Stimulated activated memory B cell treated with anti-CD40 and anti-IgM and Interleukin-4, amounts not matched to agents 10 μg/mL and 1 μg/mL and 100 μg/mL, for 72 hours (primary cell): ENCODE measurements around the gene PER2.

Experiments used
- ATAC-seq: fragments of 150-1000 bp; cut with Tn5 transposase; 2 replicates; pipeline ENCODE4 v1.10.0; 2021
- H3K27ac Mint-ChIP-seq: one replicate; pipeline ENCODE4 v1.8.0; 2022; ENCODE audit warnings: mild to moderate bottlenecking, mixed read lengths
- H3K27me3 Mint-ChIP-seq: one replicate; pipeline ENCODE4 v1.8.0; 2022; ENCODE audit warnings: mixed read lengths
- H3K36me3 Mint-ChIP-seq: one replicate; pipeline ENCODE4 v1.8.0; 2022; ENCODE audit warnings: mixed read lengths
- H3K4me1 Mint-ChIP-seq: one replicate; pipeline ENCODE4 v1.8.0; 2022; ENCODE audit warnings: mixed read lengths
- H3K4me3 Mint-ChIP-seq: one replicate; pipeline ENCODE4 v1.8.0; 2022; ENCODE audit warnings: mild to moderate bottlenecking, moderate library complexity, mixed read lengths
- H3K9me3 Mint-ChIP-seq: one replicate; pipeline ENCODE4 v1.8.0; 2022; ENCODE audit warnings: mixed read lengths

The PER2 gene

DNA sequence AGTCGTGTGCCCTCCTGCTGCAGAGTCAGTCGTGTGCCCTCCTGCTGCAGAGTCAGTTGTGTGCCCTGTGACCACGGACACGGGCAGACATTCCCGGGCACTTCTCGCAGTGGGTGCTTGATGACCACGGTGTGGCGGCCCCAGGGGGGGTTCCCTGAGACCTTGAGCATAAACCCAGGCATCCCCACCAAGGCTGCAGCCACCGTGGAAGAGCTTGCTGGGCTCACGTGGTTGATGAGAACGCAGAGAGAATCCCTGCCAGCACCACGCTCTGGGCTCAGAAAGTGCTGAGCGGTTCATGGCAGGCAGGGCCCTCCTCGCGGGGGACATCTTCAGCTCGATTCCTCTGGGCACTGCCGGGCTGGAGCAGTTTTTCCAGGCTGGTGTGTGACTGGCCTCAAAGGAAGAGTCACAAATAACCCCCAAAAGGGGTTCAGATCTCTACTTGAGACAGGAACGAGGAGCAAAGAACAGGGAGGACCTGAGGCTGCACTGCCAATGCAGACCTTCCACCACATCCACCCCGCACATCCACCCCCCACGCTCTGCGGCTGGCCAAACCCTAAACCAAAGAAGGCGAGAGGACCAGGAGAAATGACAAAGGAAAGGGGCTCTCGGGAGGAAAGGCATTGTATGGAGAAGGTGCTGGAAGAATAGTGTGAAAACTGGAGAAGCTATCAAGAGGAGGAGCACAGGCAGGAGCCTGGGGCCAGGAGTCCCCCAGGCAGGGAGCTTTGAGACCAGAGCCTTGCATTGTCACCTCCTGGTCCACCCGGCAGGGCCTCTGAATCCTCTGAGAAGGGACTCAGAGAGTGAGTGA is 8.4 kb upstream of the PER2 start:
- Mint-ChIP-seq H3K27me3 (peaks cover 30% of the 10 kb centered on the region), H3K4me1 (no peaks in the 10 kb centered on the region), H3K4me3 (no peak overlapping the region), H3K36me3 (no peaks in the 10 kb centered on the region), H3K9me3 (no peaks in the 10 kb centered on the region), H3K27ac (no peak overlapping the region)
- no peak for ATAC-seq

DNA sequence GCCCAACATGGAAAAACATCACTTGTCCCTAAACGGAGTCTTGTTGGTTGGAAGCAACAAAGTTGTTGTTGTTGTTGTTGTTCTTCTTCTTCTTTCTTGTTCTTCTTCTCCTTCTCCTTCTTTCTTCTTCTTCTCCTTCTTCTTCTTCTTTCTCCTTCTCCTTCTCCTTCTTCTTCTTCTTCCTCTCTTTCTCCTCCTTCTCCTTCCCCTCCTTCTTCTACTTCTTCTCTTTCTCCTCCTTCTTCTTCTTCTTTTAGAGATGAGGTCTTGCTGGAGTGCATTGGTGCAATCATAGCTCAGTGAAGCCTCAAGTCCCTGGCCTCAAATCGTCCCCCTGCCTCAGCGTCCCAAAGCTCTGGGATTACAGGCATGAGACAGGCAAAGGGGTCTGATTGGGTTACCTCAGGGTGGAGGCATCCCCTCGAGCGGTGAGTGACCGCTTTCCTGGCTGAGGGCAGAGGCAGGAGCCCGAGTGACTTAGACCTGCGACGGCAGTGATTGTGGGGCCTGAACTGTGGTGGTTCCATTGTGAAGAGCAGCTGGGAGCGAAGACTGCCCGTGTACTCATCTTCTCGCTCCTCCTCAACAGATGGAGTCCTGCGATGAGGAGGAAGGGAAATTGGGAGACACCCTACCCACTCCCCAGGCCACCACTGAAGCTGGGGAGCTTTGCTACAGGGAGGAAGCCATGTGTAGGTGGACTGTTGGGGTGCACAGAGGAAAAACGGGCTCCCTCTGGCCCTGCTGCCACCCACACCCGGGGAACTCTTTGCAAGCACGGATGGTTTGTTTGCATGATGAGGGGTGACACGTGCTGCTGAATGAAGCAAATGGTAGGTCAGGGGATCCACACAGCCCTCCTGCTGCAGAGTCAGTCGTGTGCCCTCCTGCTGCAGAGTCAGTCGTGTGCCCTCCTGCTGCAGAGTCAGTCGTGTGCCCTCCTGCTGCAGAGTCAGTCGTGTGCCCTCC is 7.0 kb upstream of the PER2 start:
- no peaks in the 10 kb centered on the region for H3K9me3 Mint-ChIP-seq
- H3K27ac Mint-ChIP-seq: no peak overlapping the region
- peaks cover 30% of the 10 kb centered on the region for H3K27me3 Mint-ChIP-seq
- no peak for ATAC-seq
- peaks cover 2% of the 10 kb centered on the region for H3K4me1 Mint-ChIP-seq
- H3K4me3 Mint-ChIP-seq: no peak overlapping the region
- H3K36me3 Mint-ChIP-seq: no peaks in the 10 kb centered on the region

DNA sequence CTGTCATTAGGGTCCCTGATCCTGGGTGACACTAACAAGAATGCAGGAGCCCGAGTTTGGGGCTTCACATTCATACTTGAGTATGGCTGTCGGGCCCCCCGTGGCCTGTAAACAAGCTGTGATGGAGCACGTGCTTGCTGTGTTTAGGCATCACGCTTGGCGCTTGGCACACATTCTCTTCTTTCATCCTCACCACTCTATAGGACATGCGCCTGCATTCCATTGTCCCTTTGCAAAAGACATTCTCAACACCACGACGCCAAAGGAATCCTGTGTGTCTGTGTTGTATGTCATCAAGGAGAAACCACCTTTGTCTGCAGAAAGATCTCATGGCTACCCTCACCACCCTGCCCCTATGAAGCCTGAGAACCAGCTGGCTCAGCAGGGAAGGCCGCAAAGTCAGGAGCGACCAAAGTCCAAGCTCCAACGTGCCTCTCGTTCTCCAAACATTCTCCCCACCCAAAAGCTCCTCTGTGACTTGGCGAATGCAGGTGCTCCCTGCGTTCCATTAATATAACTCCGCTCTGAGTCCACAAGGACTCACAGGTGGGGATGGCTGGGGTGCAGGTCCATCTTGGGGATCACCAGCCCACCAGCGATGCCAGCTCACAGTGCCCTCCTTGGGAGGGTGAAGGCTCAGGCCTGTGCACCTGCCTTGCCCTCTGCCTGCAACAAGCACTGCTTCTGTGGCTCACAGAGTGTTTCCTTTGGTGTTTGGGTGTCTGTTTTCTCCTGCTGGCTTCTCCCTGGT is 6.2 kb upstream of the PER2 start:
- H3K4me1 Mint-ChIP-seq: peaks cover 11% of the 10 kb centered on the region
- no peak overlapping the region for H3K27ac Mint-ChIP-seq
- H3K27me3 Mint-ChIP-seq: peaks cover 27% of the 10 kb centered on the region
- H3K36me3 Mint-ChIP-seq: no peaks in the 10 kb centered on the region
- no peak for ATAC-seq
- no peaks in the 10 kb centered on the region for H3K9me3 Mint-ChIP-seq
- no peak overlapping the region for H3K4me3 Mint-ChIP-seq

DNA sequence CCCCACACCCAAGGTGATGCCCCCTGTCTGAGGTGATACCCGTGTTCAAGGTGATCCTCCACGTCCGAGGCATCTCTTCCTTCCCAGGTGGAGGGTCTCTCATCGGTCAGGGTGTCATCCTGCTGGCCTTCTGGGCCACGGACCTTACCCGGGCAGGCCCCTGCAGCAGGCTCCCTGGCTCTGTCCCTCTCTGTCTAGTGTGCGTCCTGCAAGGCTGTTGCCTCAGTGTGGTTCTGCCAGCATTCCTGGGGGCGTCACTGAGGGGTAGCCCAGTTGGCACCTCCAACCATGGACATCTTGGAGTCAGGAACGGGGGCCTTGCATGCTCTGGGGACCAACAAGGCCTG is 5.6 kb upstream of the PER2 start:
- ATAC-seq: no peak
- peaks cover 16% of the 10 kb centered on the region for H3K4me1 Mint-ChIP-seq
- H3K27me3 Mint-ChIP-seq: peaks cover 21% of the 10 kb centered on the region
- no peaks in the 10 kb centered on the region for H3K9me3 Mint-ChIP-seq
- no peak overlapping the region for H3K4me3 Mint-ChIP-seq
- H3K36me3 Mint-ChIP-seq: no peaks in the 10 kb centered on the region
- no peak overlapping the region for H3K27ac Mint-ChIP-seq

DNA sequence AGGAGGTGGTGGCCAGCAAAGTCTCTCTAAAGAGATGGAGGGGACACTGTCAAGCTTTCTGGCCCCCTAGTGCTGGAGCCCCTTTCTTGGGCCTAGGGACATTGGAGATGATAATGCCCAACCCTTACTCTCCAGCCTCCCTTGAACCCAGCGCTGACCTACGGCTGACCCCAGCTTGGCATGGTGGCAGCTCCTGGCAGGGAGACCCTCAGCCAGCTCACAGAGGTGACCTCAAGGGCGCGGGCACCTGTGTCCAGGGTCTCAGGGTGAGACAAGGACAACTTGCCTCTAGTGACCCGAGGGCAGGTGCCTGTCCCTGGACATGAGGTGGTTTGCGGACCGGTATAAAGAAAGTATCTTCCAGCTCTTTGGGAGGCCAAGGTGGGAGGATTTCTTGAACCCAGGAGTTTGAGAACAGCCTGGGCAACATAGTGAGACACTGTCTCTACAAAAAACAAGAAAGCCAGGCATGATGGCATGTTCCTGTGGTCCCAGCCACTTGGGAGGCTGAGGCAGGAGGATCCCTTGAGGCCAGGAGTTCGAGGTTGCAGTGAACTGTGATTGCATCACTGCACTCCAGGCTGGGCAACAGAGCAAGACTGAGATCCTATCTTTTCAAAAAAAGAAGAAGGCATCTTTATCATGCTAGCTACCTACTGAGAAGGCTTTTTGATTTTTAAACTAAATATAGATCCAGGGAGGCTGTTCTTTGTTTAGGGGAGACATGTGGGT is 3.3 kb upstream of the PER2 start:
- no peak overlapping the region for H3K4me3 Mint-ChIP-seq
- no peak overlapping the region for H3K27ac Mint-ChIP-seq

DNA sequence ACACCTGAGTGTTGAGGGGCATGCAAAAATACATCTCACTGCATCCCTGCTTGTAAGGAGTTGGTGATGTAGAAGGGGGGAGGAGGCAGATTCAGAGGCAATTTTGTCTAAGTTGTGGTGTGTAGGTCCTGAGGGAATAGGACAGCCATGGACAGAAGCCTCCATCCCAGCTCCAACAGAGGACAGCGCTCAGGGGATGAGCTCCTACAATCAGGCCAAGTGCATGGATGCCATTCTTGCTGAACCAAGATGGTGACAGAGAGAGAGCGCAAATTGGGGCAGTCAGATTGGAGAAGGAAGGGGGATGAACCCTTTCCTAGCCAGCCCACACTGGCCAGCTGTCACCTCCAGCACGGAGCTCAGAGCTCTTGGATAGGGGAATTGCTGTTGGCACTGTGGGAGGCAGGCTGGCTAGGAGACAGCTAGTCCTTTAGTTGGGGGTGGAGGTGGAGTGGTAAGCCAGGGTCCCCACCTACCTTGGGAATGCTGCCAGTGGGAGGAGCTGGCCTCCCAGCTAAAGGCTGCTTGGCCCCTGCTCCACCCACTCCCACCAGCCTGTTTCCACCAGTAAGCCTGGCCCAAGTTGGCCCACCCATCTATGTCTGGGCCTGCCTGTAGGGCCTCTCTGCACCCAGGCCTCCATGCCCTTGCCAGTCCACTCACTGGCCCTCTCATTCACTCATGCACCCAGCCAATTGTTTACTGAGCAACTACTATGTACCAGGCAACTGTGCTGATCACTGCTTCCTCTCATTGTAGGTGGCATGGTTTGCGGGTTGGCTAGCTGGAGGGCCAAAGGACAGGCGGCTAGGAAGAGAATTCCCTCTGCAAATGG is 2.5 kb upstream of the PER2 start:
- Mint-ChIP-seq H3K9me3 (no peaks in the 10 kb centered on the region), H3K27ac (peak overlapping the region; percentile 99), H3K4me3 (no peak overlapping the region), H3K4me1 (peaks cover 37% of the 10 kb centered on the region), H3K27me3 (peaks cover 10% of the 10 kb centered on the region), H3K36me3 (no peaks in the 10 kb centered on the region)
- ATAC-seq: no peak

More for the DNA sequence above, 3.3 kb upstream of the PER2 start:
- Mint-ChIP-seq H3K4me1 (peaks cover 29% of the 10 kb centered on the region), H3K36me3 (no peaks in the 10 kb centered on the region), H3K27me3 (peaks cover 11% of the 10 kb centered on the region), H3K9me3 (no peaks in the 10 kb centered on the region)
- ATAC-seq: no peak

DNA sequence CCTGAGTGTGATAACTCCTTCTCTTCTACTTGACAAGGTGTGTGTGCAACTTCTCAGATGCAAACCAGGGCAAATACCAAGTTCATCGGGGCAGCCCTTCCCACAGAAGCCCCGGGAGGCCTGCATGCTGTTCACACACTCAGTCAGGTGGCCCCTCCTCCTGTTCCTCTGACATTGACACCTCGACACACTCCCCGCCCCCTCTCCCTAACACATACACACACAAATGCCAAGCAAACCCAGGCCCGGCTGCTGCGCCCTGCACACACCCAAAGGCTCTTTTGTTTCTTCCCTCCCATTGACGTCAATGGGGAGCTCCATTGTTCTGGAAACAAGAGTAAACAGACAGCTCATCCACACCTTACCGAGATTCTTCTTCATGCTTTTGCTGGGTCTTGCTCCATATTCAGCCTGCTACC is 1.7 kb upstream of the PER2 start:
- Mint-ChIP-seq H3K27me3 (peaks cover 4% of the 10 kb centered on the region), H3K4me3 (peak overlapping the region; percentile 99), H3K9me3 (no peaks in the 10 kb centered on the region), H3K36me3 (no peaks in the 10 kb centered on the region), H3K4me1 (peaks cover 40% of the 10 kb centered on the region), H3K27ac (peak overlapping the region; percentile 99)
- no peak for ATAC-seq

DNA sequence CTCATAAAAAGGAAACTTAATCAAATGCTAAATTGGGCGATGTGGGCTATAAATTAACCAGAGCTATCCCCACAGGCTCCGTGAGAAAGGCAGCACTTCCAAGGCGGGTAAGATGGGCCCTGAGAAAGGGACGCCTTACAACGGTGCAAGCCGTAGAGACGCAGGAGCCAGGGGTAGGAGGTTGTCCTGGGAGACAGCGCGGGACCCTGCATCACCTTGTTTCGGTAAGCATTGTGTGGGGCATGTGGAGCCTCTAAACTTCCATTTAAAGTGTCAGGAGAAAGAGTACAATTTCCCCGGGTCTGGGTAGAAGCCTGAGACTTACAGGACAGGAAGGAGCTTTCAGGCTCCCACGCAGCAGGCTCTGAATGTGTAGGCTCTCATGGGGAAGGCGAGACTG is 1.2 kb upstream of the PER2 start:
- no peak for ATAC-seq
- H3K36me3 Mint-ChIP-seq: no peaks in the 10 kb centered on the region
- H3K4me1 Mint-ChIP-seq: peaks cover 41% of the 10 kb centered on the region
- H3K27ac Mint-ChIP-seq: peak overlapping the region; percentile 99
- no peaks in the 10 kb centered on the region for H3K27me3 Mint-ChIP-seq
- no peaks in the 10 kb centered on the region for H3K9me3 Mint-ChIP-seq
- H3K4me3 Mint-ChIP-seq: peak overlapping the region; percentile 99

DNA sequence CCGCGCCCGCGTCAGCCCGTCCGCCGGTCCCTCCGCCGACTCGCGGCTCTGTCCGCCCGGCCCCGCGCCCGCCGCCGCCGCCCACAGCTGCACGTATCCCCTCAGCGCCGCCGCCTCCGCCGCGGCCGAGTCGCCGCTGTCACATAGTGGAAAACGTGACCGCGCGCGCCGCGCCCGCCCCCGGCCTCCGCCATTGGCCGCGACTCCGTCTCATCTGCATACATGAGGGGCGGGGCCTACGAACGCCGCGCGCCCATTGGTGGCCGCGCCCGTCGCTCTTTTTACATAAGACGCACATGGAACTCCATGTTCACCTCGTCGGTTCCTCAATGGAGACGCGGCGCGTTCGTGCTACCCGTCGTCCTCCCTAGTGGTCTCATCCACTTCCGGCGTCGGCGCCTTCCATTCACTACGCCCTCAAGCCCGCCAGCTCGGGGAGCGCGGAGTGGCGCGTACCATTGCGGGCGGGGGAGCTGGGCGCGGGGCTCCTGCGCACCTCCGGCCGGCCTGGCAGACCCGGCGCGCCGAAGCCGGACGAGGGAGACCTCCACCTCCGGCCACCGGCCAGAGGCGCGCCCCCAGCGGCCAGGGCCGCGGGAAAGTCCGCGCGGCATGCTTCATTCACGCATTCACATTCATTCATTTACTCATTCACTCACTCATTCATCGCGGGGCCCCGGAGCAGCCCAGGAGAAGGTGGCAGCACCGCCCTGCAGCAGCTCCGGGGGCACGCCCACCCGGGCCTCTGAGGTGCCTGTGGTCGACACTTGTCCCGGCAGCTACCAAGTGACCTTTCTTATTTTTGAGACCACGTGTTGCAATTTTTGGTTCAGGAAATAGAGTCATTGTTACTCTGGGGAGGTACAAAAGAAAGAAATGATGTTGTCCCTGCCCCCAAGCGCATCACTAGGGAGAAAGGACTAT is 502 bp upstream of the PER2 start:
- peak; percentile 95 for ATAC-seq
- peak overlapping the region; percentile 99 for H3K4me3 Mint-ChIP-seq
- no peaks in the 10 kb centered on the region for H3K9me3 Mint-ChIP-seq
- peaks cover 48% of the 10 kb centered on the region for H3K4me1 Mint-ChIP-seq
- no peaks in the 10 kb centered on the region for H3K36me3 Mint-ChIP-seq
- peak overlapping the region; percentile 99 for H3K27ac Mint-ChIP-seq
- H3K27me3 Mint-ChIP-seq: no peaks in the 10 kb centered on the region

DNA sequence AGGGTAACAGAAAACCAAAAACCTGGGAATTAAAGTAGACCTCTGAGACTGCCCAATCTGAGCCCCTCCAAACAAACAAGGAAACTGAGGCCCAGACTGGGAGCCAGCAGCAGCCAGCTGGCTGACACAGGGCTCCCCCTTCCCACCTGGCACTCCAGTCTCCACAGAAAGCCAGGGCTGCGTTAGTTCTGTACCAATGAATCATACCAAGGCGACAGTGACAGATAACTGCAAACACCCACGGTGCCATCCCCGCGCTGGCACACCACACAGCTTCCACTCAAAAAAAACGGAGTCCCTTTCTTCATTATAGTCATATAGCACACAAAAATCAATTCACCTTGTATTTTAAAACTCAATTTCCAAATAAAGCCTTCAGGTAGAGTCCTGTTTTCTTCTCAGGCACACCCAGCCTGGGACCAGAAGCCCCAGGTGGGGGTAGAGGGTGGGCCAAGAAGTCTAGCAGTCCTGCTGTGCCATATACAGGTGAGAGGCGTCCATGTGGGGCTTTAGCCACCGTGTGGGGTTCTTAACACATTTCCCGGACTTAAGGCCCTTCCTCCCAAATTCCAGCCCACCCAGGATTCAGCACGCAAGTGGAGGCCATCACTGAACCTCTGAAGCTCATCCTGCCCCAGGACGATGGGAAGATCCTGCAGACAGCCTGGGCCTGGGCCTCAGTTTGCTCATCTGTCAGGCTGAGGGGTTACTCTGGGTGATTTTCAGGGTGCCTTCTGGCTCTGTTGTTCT is 1.2 kb downstream of the PER2 start:
- Mint-ChIP-seq H3K4me3 (peak overlapping the region; percentile 81), H3K27me3 (no peaks in the 10 kb centered on the region), H3K4me1 (peaks cover 66% of the 10 kb centered on the region), H3K27ac (peak overlapping the region; percentile 99), H3K9me3 (no peaks in the 10 kb centered on the region), H3K36me3 (no peaks in the 10 kb centered on the region)
- no peak for ATAC-seq

DNA sequence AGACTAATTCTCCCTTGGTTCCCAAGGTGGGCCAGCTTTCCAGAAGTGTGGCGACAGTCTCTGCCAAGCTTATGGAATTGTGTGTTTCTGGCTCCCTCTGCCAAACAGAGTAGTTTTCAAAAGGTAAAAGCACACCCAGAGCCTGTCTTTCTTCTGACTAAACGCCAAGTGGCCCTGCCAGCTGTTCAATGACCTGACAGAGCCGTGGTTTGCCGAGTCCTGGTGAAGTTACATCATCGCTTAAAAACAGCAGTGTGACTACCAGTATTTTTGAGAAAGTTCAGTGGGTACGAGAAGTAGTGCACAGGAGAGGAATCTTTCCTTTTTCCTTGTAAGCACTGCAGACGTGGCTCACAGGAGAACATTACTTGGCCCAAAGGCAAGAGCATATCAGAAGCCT is 1.9 kb downstream of the PER2 start:
- no peak overlapping the region for H3K4me3 Mint-ChIP-seq
- H3K9me3 Mint-ChIP-seq: no peaks in the 10 kb centered on the region
- no peaks in the 10 kb centered on the region for H3K27me3 Mint-ChIP-seq
- no peak for ATAC-seq
- H3K36me3 Mint-ChIP-seq: no peaks in the 10 kb centered on the region
- peak overlapping the region; percentile 99 for H3K27ac Mint-ChIP-seq
- peaks cover 68% of the 10 kb centered on the region for H3K4me1 Mint-ChIP-seq

DNA sequence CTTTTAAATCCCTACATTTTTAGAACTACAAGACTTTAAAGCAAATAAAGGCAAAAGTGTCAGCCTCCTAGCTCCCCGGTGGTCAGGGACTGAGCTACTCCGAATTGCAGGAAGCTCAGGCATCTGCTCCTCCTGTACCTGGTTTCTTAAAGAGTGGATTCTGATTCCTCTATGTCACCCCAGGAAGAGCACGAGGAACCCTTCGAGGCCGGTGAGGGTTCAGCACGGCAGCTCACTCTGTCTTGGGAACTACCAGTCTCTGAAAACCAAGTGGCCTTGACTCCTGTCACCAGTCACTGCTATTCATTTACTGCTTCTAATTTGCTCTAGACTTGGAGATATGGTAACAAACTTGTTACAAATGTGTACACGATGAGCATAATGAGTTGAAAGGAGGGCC is 2.3 kb downstream of the PER2 start:
- no peak overlapping the region for H3K4me3 Mint-ChIP-seq
- H3K27me3 Mint-ChIP-seq: no peaks in the 10 kb centered on the region
- no peaks in the 10 kb centered on the region for H3K36me3 Mint-ChIP-seq
- no peak for ATAC-seq
- peaks cover 68% of the 10 kb centered on the region for H3K4me1 Mint-ChIP-seq
- H3K9me3 Mint-ChIP-seq: no peaks in the 10 kb centered on the region
- H3K27ac Mint-ChIP-seq: no peak overlapping the region
